NCI-H1092 treated with DMSO at 0.1 percent for 48 hours (cell line): ENCODE results near the gene SMARCB1.

Source experiments
- DNase-seq: peaks from one replicate; lab custom pipeline; 2025; lab: John Stamatoyannopoulos, UW

Gene SMARCB1

GRCh38 chr22:23780146-23780748 lies 6.5 kb upstream of the SMARCB1 start:
- DNase-seq: no peak

- no peak for DNase-seq
Observed at GRCh38 chr22:23781065-23781464, 5.7 kb upstream of the SMARCB1 start.

DNA sequence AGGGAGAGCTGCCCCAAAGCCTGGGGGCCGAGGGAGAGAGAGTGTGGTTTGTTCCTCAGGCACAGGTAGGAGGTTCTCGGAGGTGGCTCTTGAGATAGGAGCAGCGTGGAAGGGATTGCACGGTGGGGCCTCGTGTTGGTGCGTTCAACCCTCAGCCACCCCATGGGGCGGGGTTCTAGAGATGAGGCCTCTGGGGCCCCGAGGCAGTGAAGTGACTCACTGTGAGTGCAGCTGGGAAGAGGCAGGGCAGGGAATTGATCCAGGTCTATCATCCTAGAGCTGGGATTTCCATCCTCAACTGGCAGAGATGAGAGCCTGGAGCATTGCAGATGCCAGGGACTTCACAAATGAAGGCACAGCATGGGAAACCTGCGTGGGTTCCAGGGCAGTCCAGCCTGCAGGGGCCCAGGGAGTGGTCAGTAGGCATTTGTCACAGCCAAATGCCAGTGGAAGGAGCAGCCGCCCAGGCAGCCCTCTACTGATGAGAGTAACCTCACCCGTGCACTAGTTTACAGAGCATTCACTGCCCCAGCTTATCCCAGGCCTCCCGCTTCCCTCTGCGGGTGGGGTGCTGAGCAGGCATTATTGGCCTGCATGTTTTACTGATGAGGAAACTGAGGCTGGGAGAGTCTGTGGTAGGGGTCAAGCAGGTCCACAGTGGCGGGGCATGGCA lies 5.1 kb upstream of the SMARCB1 start:
- DNase-seq: no peak

DNA sequence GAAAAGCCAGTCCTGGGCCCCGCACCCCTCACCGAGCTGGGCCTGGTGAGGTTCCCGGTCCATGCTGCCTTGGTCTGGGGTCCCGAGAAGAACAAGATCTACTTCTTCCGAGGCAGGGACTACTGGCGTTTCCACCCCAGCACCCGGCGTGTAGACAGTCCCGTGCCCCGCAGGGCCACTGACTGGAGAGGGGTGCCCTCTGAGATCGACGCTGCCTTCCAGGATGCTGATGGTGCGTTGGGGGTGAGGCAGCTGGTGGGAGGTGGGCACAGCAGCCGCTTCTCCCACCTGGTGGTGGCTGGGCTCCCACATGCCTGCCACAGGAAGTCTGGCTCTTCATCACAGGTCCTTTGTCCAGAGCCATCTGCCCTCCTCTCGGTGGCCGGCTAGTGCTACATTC lies 4.5 kb upstream of the SMARCB1 start:
- no peak for DNase-seq

- DNase-seq: no peak
Observed at GRCh38 chr22:23782703-23783102, 4.1 kb upstream of the SMARCB1 start.

DNA sequence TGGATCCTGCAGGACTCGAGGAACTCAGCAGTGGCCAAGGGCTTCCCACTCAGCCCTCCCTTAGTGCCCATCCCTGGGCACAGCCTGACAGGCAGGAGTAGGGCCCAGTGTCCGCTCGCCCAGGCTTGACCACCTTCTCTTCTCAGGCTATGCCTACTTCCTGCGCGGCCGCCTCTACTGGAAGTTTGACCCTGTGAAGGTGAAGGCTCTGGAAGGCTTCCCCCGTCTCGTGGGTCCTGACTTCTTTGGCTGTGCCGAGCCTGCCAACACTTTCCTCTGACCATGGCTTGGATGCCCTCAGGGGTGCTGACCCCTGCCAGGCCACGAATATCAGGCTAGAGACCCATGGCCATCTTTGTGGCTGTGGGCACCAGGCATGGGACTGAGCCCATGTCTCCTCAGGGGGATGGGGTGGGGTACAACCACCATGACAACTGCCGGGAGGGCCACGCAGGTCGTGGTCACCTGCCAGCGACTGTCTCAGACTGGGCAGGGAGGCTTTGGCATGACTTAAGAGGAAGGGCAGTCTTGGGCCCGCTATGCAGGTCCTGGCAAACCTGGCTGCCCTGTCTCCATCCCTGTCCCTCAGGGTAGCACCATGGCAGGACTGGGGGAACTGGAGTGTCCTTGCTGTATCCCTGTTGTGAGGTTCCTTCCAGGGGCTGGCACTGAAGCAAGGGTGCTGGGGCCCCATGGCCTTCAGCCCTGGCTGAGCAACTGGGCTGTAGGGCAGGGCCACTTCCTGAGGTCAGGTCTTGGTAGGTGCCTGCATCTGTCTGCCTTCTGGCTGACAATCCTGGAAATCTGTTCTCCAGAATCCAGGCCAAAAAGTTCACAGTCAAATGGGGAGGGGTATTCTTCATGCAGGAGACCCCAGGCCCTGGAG lies 3.3 kb upstream of the SMARCB1 start:
- no peak for DNase-seq

DNA sequence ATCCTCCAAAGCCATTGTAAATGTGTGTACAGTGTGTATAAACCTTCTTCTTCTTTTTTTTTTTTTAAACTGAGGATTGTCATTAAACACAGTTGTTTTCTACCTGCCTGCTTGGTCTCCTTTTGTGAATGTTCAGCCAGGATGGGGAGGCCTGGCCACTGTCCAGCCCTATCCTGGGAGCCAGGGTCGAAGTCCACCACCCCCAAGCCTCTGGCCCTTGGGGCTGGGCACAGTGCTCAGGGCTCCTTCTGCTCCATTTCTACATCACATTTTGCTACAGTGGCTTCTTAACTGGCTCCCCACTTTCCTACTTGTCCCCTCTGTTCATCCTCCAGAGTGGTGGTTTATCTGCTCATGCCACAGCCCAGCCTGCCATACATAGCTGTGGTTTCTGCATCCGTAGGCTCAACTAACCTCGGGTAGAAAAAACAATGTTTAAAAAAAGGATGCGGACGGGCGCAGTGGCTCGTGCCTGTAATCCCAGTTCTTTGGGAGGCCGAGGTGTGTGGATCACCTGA lies 2.5 kb upstream of the SMARCB1 start:
- no peak for DNase-seq

- peak; percentile 64 for DNase-seq
Observed at GRCh38 chr22:23786261-23786710, 480 bp upstream of the SMARCB1 start.

DNA sequence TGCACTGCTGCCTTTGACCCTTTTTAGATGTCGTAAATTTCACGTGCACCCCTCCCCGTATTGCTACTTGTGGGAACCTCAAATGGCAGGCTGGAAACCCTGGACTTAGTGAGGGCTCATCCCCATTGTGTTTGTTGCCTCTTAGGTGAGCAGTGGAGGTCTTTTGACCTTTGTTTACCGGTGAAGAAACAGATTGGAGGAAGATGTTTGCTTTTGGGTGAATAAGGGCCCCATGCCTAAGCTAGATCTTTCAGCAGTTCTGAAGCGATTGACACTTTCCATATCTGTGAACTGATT lies 782 bp downstream of the SMARCB1 start:
- no peak for DNase-seq

- DNase-seq: no peak
Observed at GRCh38 chr22:23787910-23788309, 1.1 kb downstream of the SMARCB1 start.

- DNase-seq: peak; percentile 11
Observed at GRCh38 chr22:23789121-23789520, 2.4 kb downstream of the SMARCB1 start.

- DNase-seq: no peak
Observed at GRCh38 chr22:23789638-23790037, 2.9 kb downstream of the SMARCB1 start.

GRCh38 chr22:23790819-23791737 lies 4.3 kb downstream of the SMARCB1 start:
- DNase-seq: no peak

- DNase-seq: no peak
Observed at GRCh38 chr22:23791738-23792645, 5.2 kb downstream of the SMARCB1 start.

- no peak for DNase-seq
Observed at GRCh38 chr22:23793326-23793725, 6.6 kb downstream of the SMARCB1 start.

- no peak for DNase-seq
Observed at GRCh38 chr22:23796461-23796860, 9.7 kb downstream of the SMARCB1 start.

DNA sequence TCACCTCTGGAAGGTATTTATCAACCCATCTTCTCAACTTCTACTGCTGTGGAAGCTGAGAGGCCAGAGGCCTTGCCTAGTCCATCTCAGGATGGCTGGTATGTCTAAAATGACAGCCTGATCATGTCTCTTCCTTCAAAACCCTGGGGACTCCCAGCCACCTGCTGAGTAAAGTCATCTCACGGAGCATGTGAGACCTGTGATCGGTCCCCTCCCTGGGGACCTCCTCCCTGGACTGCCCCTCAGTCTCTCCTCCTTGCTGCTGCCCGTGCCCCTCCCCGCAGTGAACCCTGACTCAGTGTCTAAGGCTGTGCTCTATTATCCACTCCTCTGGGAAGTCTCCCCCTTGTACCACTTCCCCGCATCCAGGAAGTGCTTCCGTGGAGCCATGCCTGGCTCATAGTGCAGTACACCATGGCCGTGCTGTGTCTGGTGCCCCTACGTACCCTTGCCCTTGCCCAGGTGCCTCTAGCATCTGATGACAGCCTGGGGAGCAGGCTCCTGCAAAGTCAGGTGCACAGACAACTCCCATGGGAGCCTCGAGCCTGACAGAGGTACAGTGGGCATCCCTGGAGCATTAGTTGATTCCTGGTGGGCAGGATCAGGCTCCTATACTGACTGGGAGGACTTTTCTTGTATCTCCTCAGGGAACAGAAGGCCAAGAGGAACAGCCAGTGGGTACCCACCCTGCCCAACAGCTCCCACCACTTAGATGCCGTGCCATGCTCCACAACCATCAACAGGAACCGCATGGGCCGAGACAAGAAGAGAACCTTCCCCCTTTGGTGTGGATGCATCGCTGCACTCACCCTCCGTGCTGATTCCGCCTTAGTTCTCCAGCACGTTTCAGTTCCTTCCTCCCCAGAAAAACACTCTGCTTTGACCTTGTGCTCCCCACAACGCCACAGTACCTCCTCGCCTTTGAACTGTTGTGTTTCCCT lies 13.8 kb downstream of the SMARCB1 start:
- DNase-seq: no peak

DNA sequence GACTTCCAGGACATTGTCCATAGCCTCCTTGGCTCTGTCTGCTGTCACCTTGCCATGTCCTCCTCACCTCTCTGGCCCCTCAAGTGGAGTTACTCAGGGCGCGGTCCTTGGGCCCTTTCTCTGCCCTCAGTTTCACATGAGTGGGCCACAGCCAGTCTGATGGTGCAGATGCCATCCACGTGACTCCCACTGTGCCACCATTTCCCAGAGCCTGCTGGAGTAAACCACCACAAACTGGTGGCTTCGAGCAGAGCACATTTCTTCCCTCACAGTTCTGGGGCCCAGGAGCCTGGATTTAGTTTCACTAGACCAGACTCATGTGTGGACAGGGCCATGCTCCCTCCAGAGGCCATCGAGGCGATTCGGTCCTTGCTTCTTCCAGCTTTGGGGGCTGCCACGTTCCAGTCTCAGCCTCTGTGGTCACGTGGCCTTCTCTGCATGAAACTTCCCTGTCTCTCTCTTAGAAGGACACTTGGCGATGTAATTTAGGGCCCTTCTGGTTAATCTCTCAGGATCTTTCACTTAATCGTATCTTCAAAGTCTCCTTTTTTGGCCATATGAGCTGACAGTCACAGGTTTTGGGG lies 14.6 kb downstream of the SMARCB1 start:
- no peak for DNase-seq

- no peak for DNase-seq
Observed at GRCh38 chr22:23801886-23802377, 15.2 kb downstream of the SMARCB1 start.
